ENCODE data around the gene PGA5.

The PGA5 gene

DNA sequence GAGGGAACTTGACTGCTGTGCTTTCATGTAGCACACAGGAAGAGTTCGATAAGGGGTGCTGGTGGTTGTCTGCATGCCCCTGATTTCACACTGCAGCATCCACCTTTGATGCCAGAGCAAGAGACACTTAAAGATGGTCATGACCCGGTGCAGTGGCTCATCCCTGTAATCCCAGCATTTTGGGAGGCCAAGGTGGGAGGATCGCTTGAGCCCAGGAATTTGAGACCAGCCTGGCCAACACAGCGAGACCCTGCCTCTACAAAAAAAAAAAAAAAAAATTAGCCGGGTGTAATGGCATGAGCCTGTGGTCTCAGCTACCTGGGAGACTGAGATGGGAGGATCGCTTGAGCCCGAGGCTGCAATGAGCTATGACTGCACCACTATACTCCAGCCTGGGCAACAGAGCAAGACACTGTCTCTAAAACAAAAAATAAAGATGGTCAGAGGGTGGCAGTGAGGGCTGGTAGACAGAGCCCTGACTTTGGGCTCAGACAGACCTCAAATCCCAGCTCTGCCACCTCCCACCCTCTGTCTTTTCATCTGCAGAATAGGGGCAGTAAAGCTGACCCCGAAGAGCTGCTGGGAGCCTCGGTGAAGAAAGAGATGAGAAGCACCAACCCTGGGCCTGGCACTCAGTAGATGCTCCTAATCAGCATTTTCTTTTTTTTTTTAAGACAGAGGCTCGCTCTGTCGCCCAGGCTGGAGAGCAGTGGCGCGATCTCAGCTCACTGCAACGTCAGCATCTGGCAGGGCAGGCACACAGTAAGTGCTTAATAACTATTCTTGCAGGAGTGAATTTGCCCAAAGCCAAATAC lies 36.4 kb downstream of the PGA5 start:
- FAIRE-seq (no peak), DNase-seq (ENCODE audit: insufficient read length, low spot score) (no peak)
- TF ChIP-seq, protein P1, sequence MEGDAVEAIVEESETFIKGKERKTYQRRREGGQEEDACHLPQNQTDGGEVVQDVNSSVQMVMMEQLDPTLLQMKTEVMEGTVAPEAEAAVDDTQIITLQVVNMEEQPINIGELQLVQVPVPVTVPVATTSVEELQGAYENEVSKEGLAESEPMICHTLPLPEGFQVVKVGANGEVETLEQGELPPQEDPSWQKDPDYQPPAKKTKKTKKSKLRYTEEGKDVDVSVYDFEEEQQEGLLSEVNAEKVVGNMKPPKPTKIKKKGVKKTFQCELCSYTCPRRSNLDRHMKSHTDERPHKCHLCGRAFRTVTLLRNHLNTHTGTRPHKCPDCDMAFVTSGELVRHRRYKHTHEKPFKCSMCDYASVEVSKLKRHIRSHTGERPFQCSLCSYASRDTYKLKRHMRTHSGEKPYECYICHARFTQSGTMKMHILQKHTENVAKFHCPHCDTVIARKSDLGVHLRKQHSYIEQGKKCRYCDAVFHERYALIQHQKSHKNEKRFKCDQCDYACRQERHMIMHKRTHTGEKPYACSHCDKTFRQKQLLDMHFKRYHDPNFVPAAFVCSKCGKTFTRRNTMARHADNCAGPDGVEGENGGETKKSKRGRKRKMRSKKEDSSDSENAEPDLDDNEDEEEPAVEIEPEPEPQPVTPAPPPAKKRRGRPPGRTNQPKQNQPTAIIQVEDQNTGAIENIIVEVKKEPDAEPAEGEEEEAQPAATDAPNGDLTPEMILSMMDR (IDR thresholded peaks at IDR 0.05; ENCODE audit: insufficient read depth, missing control alignments): no peak

DNA sequence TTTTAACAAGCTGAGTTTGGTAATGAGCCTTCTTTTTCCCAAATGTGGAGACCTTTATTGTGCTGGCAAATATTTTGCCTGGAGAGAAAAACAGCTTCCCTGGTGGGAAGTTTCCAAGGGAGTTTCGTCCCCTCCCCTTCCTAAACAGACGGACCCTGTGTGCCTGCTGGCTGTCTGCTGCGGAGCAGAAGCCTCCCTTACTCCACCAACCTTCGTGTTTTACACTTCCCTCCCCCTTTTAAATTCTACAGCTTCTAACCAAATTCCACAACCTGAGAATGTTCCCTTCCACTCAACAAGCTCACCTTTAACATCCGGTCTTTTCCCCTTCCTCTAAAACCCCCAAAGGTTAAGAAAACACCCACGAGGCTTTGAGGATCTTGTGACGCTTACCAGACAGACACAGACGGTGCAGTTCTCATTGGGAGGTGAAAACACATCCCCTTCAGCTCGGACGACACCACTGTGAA lies 37.1 kb downstream of the PGA5 start:
- TF ChIP-seq, protein P1 (IDR thresholded peaks at IDR 0.05; ENCODE audit: insufficient read depth, missing control alignments): no peak
- FAIRE-seq: no peak

DNA sequence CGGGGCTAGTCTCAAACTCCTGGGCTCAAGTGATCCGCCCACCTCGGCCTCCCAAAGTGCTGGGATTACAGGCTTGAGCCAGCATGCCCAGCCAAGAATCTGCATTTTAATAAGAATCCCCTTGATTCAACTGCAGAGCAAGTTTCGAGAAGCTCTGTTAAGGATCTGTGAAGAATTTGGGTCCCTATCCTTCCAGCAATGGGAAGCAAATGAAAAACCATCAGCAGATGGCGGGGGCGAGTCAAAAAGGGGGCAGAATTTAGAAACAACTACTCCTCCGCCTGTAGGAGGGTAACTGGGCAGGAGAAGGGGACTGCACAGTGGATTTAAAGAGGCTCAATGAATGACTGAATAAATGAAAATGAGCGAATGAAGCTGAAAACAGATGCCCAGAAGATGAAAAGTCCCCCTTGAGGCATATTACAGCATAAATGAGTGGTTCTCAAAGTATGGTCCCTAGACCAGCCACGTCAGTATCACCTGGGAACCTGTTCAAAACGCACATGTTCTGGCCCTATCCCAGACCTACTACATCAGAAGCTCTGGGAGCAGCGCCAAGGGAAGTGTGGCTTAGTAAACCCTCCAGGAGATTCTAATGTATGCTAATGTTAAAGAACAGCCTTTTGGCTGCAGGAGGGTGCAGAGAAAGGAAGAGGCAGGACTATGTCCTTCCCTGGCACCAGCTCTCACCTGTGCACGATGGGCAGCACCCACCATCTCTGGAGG lies 39.1 kb downstream of the PGA5 start:
- no peak for DNase-seq (ENCODE audit: insufficient read length, low spot score)
- TF ChIP-seq, protein P1 (IDR thresholded peaks at IDR 0.05; ENCODE audit: insufficient read depth, missing control alignments): no peak
- no peak for FAIRE-seq

More for the DNA sequence above, 37.1 kb downstream of the PGA5 start:
- DNase-seq (ENCODE audit: insufficient read length, low spot score): no peak

DNA sequence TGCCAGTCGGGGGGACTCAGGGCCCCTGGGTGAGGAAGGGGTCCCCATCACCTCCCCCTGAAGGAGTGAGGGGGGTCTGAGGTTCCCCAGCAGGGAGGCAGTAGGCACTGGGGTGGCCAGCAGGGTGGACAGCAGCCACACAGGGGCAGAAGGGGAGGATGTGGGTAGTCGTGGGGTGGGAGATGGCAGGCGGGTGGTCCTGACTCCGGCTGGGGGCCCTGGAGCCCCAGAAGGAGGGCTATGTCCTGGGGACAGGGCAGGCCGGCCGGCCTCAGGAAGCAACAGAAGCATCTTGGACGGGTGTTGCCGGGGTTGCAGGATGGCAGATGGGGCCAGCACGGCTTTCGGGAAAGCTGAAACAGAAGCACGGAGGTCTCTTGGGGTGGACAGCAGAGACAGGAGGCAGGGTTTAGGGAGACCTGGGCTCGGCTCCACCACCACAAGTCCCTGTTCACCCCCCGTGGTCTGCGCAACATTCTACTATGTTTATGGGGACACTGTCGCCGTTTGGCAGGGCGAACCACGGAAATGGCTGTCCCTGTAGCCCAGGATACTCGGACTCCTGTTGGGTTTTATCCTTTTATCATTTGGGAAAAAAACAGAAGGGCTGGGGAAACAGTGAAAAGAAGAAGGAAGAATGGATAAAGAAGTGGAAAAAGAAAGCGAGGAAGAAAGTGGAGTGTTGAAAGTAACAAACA lies 40.1 kb downstream of the PGA5 start:
- DNase-seq (ENCODE audit: insufficient read length, low spot score) (no peak), FAIRE-seq (no peak)
- TF ChIP-seq, protein P1 (IDR thresholded peaks at IDR 0.05; ENCODE audit: insufficient read depth, missing control alignments): no peak

DNA sequence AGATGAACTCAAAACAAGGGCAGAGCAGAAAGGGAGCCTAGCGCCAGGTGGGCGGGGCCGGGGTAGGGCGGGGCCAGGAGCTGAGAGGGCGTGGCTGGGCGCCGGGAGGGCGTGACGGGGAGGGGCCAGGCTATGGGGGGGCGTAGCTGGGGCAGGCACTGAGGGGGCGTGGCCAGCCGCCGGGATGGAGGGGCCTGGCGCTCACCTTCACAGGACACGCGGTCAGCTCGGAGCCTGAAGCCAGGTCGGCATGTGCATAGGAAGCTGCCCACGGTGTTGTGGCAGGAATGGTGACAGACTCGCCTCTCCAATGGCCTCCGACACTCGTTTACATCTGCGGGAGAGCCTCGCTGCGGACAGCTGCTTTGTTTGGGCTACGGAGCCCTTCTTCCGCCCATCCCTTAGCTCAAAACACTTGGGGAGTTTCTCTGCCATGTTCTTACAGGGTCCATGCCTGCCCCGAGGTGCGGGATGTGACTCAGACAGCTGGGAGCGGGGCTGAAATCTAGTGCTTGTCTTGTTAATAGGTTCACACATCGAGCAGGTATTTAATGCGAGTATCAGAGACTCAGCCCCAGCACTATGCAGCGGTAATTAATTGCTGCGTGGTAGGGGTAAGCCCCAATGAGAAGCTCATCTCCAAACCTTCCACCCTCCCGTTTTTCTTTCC lies 40.7 kb downstream of the PGA5 start:
- TF ChIP-seq, protein P1 (IDR thresholded peaks at IDR 0.05; ENCODE audit: insufficient read depth, missing control alignments): no peak
- DNase-seq (ENCODE audit: insufficient read length, low spot score): peak; percentile 46
- FAIRE-seq: no peak

DNA sequence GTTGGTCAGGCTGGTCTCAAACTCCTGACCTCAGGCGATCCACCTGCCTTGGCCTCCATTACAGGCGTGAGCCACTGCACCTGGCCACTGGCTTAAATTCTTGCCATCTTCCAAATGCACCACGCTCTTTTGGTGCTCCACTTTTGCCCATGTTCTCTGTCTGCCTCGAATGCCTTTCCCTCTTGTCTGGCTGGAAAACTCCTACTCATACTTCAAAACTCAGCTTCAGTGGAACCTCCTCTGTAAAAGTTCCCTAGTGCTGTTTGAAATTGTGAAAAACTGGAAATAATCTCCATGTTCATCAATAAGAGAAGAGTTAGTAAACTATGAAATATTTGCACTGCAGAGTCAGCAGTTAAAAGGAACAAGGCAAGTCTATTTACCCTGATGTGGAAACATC lies 42.6 kb downstream of the PGA5 start:
- FAIRE-seq: no peak
- no peak for DNase-seq (ENCODE audit: insufficient read length, low spot score)
- TF ChIP-seq, protein P1 (IDR thresholded peaks at IDR 0.05; ENCODE audit: insufficient read depth, missing control alignments): no peak
